K562 (cell line): Measurements from ENCODE around the gene BMI1.

Source experiments
- IRF9 ChIP-seq: fragments of 450-650 bp; IDR thresholded peaks from 2 replicates; pipeline ENCODE4 v1.6.1; 2016; ENCODE audit warnings: missing biosample characterization, missing genetic modification characterization
- SNRNP70 ChIP-seq: fragments of 200-400 bp; formaldehyde crosslinking; optimal IDR thresholded peaks from 2 replicates; pipeline ENCODE3; 2017; ENCODE audit warnings: low read depth, low read length

DNA sequence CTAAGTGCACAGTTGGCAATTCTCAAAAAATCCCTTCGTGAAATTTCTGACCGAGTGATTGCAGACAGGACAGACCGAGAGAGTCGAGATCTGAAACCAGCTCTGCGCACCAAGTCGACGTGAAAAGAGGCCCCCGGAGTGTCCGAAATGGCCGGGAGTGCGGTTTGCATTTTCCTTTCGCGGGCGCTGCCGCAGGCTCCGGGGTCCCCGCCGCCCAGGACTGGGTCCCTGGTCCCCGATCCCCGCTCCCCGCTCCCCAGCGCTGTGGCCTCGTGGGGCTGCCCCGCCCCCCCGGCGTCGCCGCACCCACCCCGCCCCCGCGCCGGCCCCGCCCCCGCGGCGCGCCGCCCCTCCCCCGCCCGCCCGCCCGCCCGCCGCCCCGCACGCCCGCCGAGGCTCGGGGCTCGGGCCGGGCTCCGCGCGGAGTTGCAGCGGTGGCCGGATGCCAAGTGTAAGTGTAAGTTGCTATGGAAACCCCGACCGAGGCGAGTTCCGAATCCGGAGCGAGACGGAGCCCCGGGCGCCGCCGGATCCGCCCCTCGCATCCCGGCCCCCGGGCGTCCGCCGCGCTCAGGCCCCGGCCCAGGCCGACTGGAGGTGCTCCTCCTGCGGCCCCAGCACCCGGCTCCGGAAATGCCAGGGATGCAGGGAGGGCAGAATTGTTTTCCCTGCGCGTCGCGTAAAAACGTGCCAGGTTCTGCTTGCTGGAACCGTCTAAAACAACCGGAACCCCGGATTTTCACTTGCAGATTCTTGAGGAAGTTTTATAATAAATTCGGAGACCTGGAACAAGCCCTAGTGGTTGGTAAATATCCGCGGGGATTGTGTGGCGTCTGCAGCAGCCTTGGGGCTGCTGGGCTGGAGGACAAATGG lies 4.6 kb downstream of the BMI1 start:
- TF ChIP-seq IRF9 (tag) (no peak), SNRNP70 (no peak)
